WTC11 (cell line): ENCODE measurements around the gene FRS3.

Experiments
- FOXJ3 ChIP-seq: sonication (generic); formaldehyde crosslinking; IDR thresholded peaks from 2 replicates; pipeline ENCODE4 v1.9.0; 2021; ENCODE audit warnings: missing genetic modification reagents, mild to moderate bottlenecking, borderline replicate concordance
- GRHL2 ChIP-seq: fragments of 250-450 bp; sonication (Bioruptor Pico); IDR thresholded peaks from 2 replicates; pipeline ENCODE4 v1.8.0; 2022; ENCODE audit warnings: mild to moderate bottlenecking, moderate library complexity; ENCODE audit not compliant: insufficient replicate concordance, severe bottlenecking
- JUN ChIP-seq: sonication (generic); formaldehyde crosslinking; IDR thresholded peaks from 2 replicates; pipeline ENCODE4 v1.8.0; 2023; ENCODE audit warnings: mild to moderate bottlenecking, missing genetic modification reagents
- NFE2L1 ChIP-seq: sonication (generic); formaldehyde crosslinking; IDR thresholded peaks from 2 replicates; pipeline ENCODE4 v1.8.1; 2023; ENCODE audit warnings: missing genetic modification reagents
- NFYB ChIP-seq: sonication (generic); formaldehyde crosslinking; conservative IDR thresholded peaks from 2 replicates; pipeline ENCODE4 v1.8.0; 2022; ENCODE audit warnings: low read depth, missing genetic modification reagents
- RELA ChIP-seq: sonication (generic); formaldehyde crosslinking; IDR thresholded peaks from 2 replicates; pipeline ENCODE4 v1.8.1; 2022; ENCODE audit warnings: missing genetic modification reagents, mild to moderate bottlenecking, borderline replicate concordance
- TCF7 ChIP-seq: sonication (generic); formaldehyde crosslinking; IDR thresholded peaks from 2 replicates; pipeline ENCODE4 v1.8.0; 2022; ENCODE audit warnings: mild to moderate bottlenecking, low read depth, missing genetic modification reagents, moderate library complexity
- TF ChIP-seq, protein P1 (sequence below): fragments of 250-450 bp; sonication (Bioruptor Pico); IDR thresholded peaks from 2 replicates; pipeline ENCODE4 v1.9.0; 2021; ENCODE audit warnings: mild to moderate bottlenecking
- TF ChIP-seq, protein P2 (sequence below): fragments of 200-600 bp; IDR thresholded peaks from 2 replicates; pipeline ENCODE4 v1.8.0; 2022; ENCODE audit warnings: antibody characterized with exemption
- TF ChIP-seq, protein P3 (sequence below): sonication (generic); formaldehyde crosslinking; IDR thresholded peaks from 2 replicates; pipeline ENCODE4 v1.8.1; 2022; ENCODE audit warnings: low read depth, mild to moderate bottlenecking, moderate library complexity, missing genetic modification reagents, borderline replicate concordance
- TF ChIP-seq, protein P4 (sequence below): sonication (generic); formaldehyde crosslinking; IDR thresholded peaks from 2 replicates; pipeline ENCODE4 v1.8.1; 2023; ENCODE audit warnings: mild to moderate bottlenecking, missing genetic modification reagents
- TF ChIP-seq, protein P5 (sequence below): sonication (generic); formaldehyde crosslinking; IDR thresholded peaks from 2 replicates; pipeline ENCODE4 v1.8.0; 2022; ENCODE audit warnings: mild to moderate bottlenecking, missing genetic modification reagents

DNA sequence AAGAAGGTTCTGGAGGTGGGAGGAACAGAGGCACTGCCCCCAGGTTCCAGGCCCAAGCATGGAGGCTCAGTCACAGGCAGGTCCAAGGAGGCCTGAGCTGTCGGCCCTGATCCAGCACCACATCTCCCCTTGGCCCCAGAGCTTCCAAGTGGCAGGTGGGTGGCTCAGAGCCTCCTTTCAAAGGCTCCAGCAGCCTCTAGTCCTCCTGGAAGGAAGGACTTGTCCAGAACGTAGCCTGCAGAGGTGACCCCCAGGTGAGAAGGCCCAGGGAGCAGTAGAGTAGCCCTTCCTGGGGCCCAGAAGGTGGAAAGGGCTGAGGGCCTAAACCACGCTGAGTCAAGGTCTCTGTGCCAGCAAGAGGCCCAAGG is 52.0 kb downstream of the FRS3 start:
- TF ChIP-seq NFE2L1 (CRISPR knock-in tag) (no peak), GRHL2 (CRISPR knock-in tag) (no peak), JUN (CRISPR knock-in tag) (no peak), NFYB (CRISPR knock-in tag) (no peak), RELA (no peak), FOXJ3 (CRISPR knock-in tag) (no peak), TCF7 (CRISPR knock-in tag) (no peak)
- TF ChIP-seq, protein P1, sequence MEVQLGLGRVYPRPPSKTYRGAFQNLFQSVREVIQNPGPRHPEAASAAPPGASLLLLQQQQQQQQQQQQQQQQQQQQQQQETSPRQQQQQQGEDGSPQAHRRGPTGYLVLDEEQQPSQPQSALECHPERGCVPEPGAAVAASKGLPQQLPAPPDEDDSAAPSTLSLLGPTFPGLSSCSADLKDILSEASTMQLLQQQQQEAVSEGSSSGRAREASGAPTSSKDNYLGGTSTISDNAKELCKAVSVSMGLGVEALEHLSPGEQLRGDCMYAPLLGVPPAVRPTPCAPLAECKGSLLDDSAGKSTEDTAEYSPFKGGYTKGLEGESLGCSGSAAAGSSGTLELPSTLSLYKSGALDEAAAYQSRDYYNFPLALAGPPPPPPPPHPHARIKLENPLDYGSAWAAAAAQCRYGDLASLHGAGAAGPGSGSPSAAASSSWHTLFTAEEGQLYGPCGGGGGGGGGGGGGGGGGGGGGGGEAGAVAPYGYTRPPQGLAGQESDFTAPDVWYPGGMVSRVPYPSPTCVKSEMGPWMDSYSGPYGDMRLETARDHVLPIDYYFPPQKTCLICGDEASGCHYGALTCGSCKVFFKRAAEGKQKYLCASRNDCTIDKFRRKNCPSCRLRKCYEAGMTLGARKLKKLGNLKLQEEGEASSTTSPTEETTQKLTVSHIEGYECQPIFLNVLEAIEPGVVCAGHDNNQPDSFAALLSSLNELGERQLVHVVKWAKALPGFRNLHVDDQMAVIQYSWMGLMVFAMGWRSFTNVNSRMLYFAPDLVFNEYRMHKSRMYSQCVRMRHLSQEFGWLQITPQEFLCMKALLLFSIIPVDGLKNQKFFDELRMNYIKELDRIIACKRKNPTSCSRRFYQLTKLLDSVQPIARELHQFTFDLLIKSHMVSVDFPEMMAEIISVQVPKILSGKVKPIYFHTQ (CRISPR knock-in tag) = no peak
- TF ChIP-seq, protein P2, sequence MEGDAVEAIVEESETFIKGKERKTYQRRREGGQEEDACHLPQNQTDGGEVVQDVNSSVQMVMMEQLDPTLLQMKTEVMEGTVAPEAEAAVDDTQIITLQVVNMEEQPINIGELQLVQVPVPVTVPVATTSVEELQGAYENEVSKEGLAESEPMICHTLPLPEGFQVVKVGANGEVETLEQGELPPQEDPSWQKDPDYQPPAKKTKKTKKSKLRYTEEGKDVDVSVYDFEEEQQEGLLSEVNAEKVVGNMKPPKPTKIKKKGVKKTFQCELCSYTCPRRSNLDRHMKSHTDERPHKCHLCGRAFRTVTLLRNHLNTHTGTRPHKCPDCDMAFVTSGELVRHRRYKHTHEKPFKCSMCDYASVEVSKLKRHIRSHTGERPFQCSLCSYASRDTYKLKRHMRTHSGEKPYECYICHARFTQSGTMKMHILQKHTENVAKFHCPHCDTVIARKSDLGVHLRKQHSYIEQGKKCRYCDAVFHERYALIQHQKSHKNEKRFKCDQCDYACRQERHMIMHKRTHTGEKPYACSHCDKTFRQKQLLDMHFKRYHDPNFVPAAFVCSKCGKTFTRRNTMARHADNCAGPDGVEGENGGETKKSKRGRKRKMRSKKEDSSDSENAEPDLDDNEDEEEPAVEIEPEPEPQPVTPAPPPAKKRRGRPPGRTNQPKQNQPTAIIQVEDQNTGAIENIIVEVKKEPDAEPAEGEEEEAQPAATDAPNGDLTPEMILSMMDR = no peak
- TF ChIP-seq, protein P3, sequence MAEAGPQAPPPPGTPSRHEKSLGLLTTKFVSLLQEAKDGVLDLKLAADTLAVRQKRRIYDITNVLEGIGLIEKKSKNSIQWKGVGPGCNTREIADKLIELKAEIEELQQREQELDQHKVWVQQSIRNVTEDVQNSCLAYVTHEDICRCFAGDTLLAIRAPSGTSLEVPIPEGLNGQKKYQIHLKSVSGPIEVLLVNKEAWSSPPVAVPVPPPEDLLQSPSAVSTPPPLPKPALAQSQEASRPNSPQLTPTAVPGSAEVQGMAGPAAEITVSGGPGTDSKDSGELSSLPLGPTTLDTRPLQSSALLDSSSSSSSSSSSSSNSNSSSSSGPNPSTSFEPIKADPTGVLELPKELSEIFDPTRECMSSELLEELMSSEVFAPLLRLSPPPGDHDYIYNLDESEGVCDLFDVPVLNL (CRISPR knock-in tag) = no peak
- TF ChIP-seq, protein P4, sequence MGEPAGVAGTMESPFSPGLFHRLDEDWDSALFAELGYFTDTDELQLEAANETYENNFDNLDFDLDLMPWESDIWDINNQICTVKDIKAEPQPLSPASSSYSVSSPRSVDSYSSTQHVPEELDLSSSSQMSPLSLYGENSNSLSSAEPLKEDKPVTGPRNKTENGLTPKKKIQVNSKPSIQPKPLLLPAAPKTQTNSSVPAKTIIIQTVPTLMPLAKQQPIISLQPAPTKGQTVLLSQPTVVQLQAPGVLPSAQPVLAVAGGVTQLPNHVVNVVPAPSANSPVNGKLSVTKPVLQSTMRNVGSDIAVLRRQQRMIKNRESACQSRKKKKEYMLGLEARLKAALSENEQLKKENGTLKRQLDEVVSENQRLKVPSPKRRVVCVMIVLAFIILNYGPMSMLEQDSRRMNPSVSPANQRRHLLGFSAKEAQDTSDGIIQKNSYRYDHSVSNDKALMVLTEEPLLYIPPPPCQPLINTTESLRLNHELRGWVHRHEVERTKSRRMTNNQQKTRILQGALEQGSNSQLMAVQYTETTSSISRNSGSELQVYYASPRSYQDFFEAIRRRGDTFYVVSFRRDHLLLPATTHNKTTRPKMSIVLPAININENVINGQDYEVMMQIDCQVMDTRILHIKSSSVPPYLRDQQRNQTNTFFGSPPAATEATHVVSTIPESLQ = no peak
- TF ChIP-seq, protein P5, sequence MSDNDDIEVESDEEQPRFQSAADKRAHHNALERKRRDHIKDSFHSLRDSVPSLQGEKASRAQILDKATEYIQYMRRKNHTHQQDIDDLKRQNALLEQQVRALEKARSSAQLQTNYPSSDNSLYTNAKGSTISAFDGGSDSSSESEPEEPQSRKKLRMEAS = no peak
